Ascending aorta (tissue), 2 donors: ENCODE results near the gene EPB41L5. TPM values are rescaled to one million over a fixed set of nuclear protein-coding genes. Genes with fewer than 3 reads are reported as not detected.
A peak's percentile ranks its signal among the peaks of the same experiment; 100 is the strongest.
"Not testable (repeated sequence)": the region's sequence is repeated elsewhere in the genome, so short reads cannot be mapped to it uniquely, and the experiment has no call there.

Source experiments
- DNase-seq, 2 donors: peaks; one replicate each; pipeline ENCODE4 v3.0.0-alpha.2; 2019; ENCODE audit warnings: low spot score in 2 of 2
- H3K27ac ChIP-seq, 2 donors: fragments of 200-600 bp; sonication (generic); one replicate each; pipeline ENCODE4 v1.5.1; 2016 to 2017; ENCODE audit warnings: mild to moderate bottlenecking in 1 of 2
- H3K27me3 ChIP-seq: fragments of 200-600 bp; sonication (generic); one replicate; pipeline ENCODE4 v1.5.1; 2017
- H3K36me3 ChIP-seq, 2 donors: fragments of 200-600 bp; sonication (generic); one replicate each; pipeline ENCODE4 v1.5.1; 2016
- H3K4me1 ChIP-seq, 2 donors: fragments of 200-600 bp; sonication (generic); one replicate each; pipeline ENCODE4 v1.5.1; 2016 to 2017; ENCODE audit warnings: mild to moderate bottlenecking in 1 of 2
- H3K4me3 ChIP-seq, 2 donors: fragments of 200-600 bp; sonication (generic); one replicate each; pipeline ENCODE4 v1.5.1; 2016 to 2017; ENCODE audit warnings: mild to moderate bottlenecking in 1 of 2
- H3K9me3 ChIP-seq, 2 donors: fragments of 200-600 bp; sonication (generic); one replicate each; pipeline ENCODE4 v1.5.1; 2016
- CTCF ChIP-seq, 3 experiments: fragments of 200-600 bp in 2 of 3; fragments of 450-650 bp in 1 of 3; sonication (generic) in 2 of 3; IDR thresholded peaks; one replicate each; pipeline ENCODE4 v1.5.1; 2016 to 2019; ENCODE audit warnings: antibody characterized with exemption in 3 of 3, mild to moderate bottlenecking in 1 of 3, moderate library complexity in 1 of 3
- intact Hi-C: fragments of 100-400 bp; cut with DNase I; formaldehyde crosslinking; loops from one replicate; pipeline ENCODE4 v1.15.1; 2023
- total RNA-seq: library from RNA; depleted of rRNA; stranded (reverse); fragments of >200 nt; gene quantifications from one replicate; pipeline ENCODE4 v1.1.0, GENCODE V29; 2016

Gene EPB41L5
- total RNA-seq, 1 donor from 2014 or later = 11.7 TPM

- TF ChIP-seq CTCF (IDR thresholded peaks at IDR 0.05) = no peak
- no peaks in the 10 kb centered on the region for H3K4me1 ChIP-seq
- no peaks in the 10 kb centered on the region for H3K27me3 ChIP-seq
- no peaks in the 10 kb centered on the region for H3K9me3 ChIP-seq
- no peak overlapping the region for H3K27ac ChIP-seq
- H3K4me3 ChIP-seq = no peak overlapping the region
- no peaks in the 10 kb centered on the region for H3K36me3 ChIP-seq
- intact Hi-C loops = no loop called here
- DNase-seq = no peak
Observed at GRCh38 chr2:120034027-120034426, 21.1 kb downstream of the EPB41L5 start.

DNA sequence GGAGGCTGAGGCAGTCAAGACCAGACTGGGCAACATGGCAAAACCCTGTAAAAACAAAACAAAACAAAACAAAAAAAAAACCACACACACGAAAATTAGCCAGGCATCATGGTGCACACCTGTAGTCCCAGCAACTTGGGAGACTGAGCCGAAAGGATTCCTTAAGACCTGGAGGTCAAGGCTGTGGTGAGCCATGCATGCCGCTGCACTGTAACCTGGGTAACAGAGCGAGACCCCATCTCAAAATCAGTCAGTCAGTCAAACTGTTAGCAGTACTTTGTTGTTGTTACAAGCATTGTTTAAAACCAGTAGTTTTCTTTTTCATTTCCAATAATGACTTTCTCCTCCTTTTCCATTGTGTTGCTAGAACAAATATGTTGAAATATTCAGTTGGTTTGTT is 21.7 kb downstream of the EPB41L5 start:
- intact Hi-C loops = no loop called here
- no peaks in the 10 kb centered on the region for H3K27me3 ChIP-seq
- no peaks in the 10 kb centered on the region for H3K4me1 ChIP-seq
- no peak for DNase-seq
- no peak for TF ChIP-seq CTCF (IDR thresholded peaks at IDR 0.05)
- H3K4me3 ChIP-seq = no peak overlapping the region
- no peaks in the 10 kb centered on the region for H3K9me3 ChIP-seq
- H3K36me3 ChIP-seq = no peaks in the 10 kb centered on the region
- H3K27ac ChIP-seq = no peak overlapping the region

- H3K4me3 ChIP-seq = no peak overlapping the region
- H3K36me3 ChIP-seq = no peaks in the 10 kb centered on the region
- intact Hi-C loops = no loop called here
- no peaks in the 10 kb centered on the region for H3K9me3 ChIP-seq
- TF ChIP-seq CTCF (IDR thresholded peaks at IDR 0.05) = no peak
- no peak for DNase-seq
- no peak overlapping the region for H3K27ac ChIP-seq
- no peaks in the 10 kb centered on the region for H3K27me3 ChIP-seq
- H3K4me1 ChIP-seq = no peaks in the 10 kb centered on the region
Observed at GRCh38 chr2:120036145-120036544, 23.3 kb downstream of the EPB41L5 start.

DNA sequence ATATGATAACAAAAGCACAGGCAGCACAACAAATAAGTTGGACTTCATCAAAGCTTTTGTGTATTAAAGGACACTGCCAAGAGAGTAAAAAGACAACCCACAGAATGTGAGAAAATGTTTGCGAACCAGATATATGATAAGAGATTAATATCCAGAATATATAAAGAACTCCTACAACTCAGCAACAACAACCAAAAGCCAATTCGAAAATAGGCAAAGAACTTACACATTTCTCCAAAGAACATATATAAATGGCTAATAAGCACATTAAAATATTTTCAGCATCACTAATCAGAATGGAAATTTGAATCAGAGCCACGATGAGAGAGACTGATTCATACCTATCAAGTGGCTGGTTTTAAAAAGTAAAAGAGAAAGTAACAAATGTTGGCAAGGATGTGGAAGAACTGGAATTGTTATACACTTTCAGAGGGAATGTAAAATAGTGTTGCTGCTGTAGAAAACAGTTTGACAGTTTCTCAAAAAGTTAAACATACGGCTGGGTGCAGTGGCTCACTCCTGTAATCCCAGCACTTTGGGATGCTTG is 25.2 kb downstream of the EPB41L5 start:
- H3K9me3 ChIP-seq = no peaks in the 10 kb centered on the region
- no peaks in the 10 kb centered on the region for H3K36me3 ChIP-seq
- DNase-seq = no peak
- no peak for TF ChIP-seq CTCF (IDR thresholded peaks at IDR 0.05)
- H3K4me1 ChIP-seq = peaks cover 0 to 4% of the 10 kb centered on the region in 2 donors
- no peak overlapping the region for H3K4me3 ChIP-seq
- intact Hi-C loops = no loop called here
- H3K27ac ChIP-seq = no peak overlapping the region
- H3K27me3 ChIP-seq = no peaks in the 10 kb centered on the region

DNA sequence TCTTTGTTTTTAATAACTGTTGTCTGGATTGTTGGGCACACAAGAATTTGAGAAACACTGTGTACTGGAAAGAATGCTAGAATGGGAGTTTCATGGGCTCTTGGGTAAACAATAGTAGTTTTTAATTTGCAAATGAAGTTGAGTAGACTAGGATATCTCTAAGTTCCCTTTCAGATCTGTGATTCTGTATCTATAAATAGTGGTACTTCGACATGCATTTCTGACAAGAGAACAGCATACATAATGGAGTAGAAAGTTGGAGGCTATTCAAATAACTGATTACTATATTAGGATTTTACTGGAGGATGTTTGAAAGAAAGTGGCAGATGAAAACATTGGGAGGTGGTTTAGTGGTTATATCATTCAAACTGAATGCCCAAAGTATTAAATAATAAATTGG is 29.5 kb downstream of the EPB41L5 start:
- DNase-seq = no peak
- Histone ChIP-seq H3K36me3 (peaks cover 0 to 14% of the 10 kb centered on the region in 2 donors), H3K4me3 (no peak overlapping the region), H3K27ac (peak overlapping the region in 1 of 2 donors; percentile 14), H3K9me3 (peaks cover 0 to 11% of the 10 kb centered on the region in 2 donors), H3K27me3 (no peaks in the 10 kb centered on the region), H3K4me1 (peaks cover 0 to 4% of the 10 kb centered on the region in 2 donors)
- no peak for TF ChIP-seq CTCF (IDR thresholded peaks at IDR 0.05)
- intact Hi-C loops = no loop called here

DNA sequence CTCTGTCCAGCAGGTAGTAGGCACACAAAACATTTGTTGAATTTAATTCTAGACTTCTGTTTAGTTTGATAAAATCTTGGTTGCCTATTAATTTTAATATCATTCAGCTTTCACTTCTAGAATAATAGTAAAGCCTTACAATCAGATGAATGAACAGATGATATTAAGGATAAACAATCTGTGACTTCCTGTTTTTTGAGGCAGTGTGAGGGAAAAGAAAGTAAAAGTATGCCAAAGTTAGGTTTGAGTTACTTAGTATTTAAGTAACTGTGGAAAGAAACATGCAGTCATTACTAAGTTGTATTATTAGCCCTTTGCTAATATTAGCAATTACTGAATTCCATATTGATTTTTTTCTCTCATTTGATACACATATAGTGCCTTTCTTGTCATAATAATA is 31.5 kb downstream of the EPB41L5 start:
- TF ChIP-seq CTCF (IDR thresholded peaks at IDR 0.05) = no peak
- no peak for DNase-seq

DNA sequence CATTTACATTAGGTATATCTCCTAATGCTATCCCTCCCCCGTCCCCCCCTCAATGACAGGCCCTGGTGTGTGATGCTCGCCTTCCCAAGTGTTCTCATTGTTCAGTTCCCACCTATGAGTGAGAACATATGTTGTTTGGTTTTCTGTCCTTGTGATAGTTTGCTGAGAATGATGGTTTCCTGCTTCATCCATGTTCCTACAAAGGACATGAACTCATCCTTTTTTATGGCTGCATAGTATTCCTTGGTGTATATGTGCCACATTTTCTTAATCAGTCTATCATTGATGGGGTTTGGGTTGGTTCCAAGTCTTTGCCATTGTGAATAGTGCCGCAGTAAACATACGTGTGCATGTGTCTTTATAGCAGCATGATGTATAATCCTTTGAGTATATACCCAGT is 32.9 kb downstream of the EPB41L5 start:
- Histone ChIP-seq H3K36me3 (peaks cover 0 to 16% of the 10 kb centered on the region in 2 donors), H3K9me3 (peaks cover 0 to 11% of the 10 kb centered on the region in 2 donors)
- DNase-seq, H3K27me3 ChIP-seq, H3K27ac ChIP-seq, H3K4me1 ChIP-seq, intact Hi-C loops, H3K4me3 ChIP-seq: not testable (repeated sequence)

More for the DNA sequence above, 31.5 kb downstream of the EPB41L5 start:
- H3K36me3 ChIP-seq = peaks cover 0 to 14% of the 10 kb centered on the region in 2 donors
- H3K9me3 ChIP-seq = peaks cover 0 to 11% of the 10 kb centered on the region in 2 donors
- H3K4me1 ChIP-seq = peaks cover 0 to 4% of the 10 kb centered on the region in 2 donors
- no peaks in the 10 kb centered on the region for H3K27me3 ChIP-seq
- no peak overlapping the region for H3K27ac ChIP-seq
- intact Hi-C loops = no loop called here
- no peak overlapping the region for H3K4me3 ChIP-seq

DNA sequence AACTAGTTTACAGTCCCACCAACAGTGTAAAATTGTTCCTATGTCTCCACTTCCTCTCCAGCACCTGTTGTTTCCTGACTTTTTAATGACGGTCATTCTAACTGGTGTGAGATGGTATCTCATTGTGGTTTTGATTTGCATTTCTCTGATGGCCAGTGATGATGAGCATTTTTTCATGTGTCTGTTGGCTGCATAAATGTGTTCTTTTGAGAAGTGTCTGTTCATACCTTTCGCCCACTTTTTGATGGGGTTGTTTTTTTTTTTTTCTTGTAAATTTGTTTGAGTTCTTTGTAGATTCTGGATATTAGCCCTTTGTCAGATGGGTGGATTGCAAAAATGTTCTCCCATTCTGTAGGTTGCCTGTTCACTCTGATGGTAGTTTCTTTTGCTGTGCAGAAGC is 33.4 kb downstream of the EPB41L5 start:
- intact Hi-C loops = not testable (repeated sequence)

More for the DNA sequence above, 33.4 kb downstream of the EPB41L5 start:
- not testable (repeated sequence) for DNase-seq, H3K27ac ChIP-seq, H3K4me3 ChIP-seq, H3K27me3 ChIP-seq, H3K4me1 ChIP-seq
- peaks cover 0 to 16% of the 10 kb centered on the region in 2 donors for H3K36me3 ChIP-seq
- peaks cover 0 to 15% of the 10 kb centered on the region in 2 donors for H3K9me3 ChIP-seq
